ENCODE data around the gene WDR46. TPM values are rescaled to one million over a fixed set of nuclear protein-coding genes. Genes with fewer than 3 reads are reported as not detected.
"Not testable (repeated sequence)": the region's sequence is repeated elsewhere in the genome, so short reads cannot be mapped to it uniquely, and the experiment has no call there.

The WDR46 gene
- polyA plus RNA-seq, 3 donors, result 27.5 to 47.4 (median 42.7) TPM

DNA sequence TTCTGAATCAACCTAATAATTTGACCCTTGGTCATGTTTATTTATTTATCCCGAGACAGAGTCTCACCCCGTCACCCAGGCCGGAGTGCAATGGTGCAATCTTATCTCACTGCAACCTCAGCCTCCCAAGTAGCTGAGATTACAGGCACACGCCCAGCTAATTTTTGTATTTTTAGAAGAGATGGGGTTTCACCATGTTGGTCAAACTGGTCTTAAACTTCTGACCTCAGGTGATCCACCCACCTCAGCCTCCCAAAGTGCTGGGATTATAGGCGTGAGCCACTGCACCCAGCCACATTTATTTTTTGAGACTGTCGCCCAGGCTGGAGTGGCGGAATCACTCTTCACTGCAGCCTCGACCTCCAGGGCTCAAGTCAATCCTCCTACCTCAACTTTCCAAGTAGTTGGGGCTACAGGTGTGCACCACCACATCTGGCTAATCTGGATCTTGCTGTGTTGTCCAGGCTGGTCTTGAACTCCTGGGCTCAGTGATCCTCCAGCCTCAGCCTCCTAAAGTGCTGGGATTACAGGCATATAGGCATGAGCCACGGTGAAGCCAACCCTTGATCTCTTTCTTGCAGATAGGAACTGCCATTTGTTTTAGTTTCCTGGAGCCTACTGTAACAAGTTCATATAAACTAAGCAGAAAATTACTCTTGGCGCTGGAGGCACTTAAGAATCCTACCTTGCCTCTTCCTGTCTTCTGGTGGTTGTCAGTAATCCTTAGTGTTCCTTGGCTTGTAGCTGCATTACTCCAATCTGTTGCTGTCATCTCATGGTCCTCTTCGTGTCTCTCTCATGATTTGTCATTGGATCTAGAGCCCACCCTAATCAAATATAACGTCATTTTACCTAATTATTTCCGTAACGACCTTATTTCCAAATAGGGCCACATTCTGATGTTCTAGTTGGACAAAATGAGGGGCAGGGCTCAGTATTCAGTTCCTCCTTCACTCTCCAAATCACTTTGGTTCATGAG lies 14.8 kb downstream of the WDR46 start:
- H3K27ac ChIP-seq (ENCODE audit: low read depth, low read length), result no peak overlapping the region
- 55 to 65% (median 59%) methylated on average over 14 of the region's 14 CpGs for WGBS, 3 donors

DNA sequence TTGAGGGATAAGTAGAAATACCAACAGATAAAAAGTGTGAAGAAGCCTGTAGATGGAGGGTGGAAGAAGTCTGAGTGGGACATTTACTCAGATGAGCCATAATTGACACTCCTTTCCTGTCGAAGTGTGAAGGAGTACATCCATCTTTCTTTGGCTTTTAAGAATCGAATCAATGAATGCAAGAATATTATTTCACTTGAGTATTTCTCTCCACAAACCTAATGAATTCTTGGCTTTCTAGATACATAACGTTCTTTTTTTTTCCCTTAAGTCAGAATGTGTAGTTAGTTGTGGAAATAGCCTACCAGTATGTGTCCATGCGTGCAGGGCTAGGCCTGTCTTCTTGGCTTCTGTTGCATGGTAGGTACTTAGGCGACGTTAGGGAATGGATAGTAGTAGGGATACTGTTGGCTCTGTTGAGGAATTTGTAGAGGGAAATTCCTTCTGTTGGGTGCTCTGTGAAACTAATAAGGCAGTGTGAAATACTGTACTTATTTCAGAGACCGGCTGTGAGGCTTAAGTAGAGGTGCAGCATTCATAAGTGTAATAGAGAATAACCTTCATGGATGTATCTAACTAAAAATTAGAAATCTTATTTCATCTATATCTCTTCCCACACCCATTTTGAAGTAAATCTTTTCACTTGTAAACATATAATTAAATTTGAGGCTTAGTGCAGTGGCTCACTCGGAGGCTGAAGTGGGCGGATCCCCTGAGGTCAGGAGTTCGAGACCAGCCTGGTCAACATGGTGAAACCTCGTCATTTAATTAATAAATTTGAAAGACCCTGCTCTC lies 15.7 kb downstream of the WDR46 start:
- no peak overlapping the region for H3K27ac ChIP-seq (ENCODE audit: low read depth, low read length)
- 52 to 66% (median 54%) methylated on average over 11 of the region's 11 CpGs for WGBS, 3 donors

DNA sequence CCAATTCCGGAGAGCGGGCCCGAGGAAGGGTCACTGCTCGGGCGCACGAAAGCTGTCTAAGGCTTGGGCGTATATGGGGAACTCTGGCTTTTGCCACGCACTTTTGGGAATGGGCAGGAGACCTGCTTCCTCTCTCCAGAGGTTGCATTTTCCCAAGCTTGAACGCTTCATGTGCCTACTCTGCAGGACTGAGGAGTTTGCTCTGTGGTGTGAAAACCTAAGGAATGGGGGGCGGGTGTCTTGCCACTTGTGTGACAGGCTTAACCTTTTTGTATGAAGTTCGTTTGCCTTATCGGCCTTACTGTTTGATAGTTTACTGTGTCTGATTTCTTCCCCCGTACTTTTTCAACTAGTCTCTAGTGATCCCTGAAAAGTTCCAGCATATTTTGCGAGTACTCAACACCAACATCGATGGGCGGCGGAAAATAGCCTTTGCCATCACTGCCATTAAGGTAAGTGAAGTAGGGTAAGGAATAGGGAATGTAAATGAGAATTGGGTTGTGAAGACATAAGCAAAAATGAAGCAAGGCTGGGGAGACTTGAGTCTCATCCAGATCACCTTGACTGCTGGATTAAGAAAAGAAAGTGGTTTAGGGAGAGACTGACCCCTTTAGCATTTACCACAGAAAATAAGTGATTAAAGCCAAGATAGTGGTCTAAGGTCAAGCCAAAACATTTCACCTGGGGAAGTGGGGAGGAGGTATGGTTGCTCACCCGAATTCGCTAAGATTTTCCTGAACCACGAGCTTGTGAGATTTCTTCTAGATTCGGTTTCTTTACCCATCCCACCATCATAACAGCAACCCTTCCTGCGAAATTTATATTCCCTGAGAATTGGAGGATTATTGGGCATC lies 16.5 kb downstream of the WDR46 start:
- 8 to 13% (median 9%) methylated on average over 22 of the region's 22 CpGs for WGBS, 3 donors
- peak overlapping the region; percentile 4 for H3K27ac ChIP-seq (ENCODE audit: low read depth, low read length)

DNA sequence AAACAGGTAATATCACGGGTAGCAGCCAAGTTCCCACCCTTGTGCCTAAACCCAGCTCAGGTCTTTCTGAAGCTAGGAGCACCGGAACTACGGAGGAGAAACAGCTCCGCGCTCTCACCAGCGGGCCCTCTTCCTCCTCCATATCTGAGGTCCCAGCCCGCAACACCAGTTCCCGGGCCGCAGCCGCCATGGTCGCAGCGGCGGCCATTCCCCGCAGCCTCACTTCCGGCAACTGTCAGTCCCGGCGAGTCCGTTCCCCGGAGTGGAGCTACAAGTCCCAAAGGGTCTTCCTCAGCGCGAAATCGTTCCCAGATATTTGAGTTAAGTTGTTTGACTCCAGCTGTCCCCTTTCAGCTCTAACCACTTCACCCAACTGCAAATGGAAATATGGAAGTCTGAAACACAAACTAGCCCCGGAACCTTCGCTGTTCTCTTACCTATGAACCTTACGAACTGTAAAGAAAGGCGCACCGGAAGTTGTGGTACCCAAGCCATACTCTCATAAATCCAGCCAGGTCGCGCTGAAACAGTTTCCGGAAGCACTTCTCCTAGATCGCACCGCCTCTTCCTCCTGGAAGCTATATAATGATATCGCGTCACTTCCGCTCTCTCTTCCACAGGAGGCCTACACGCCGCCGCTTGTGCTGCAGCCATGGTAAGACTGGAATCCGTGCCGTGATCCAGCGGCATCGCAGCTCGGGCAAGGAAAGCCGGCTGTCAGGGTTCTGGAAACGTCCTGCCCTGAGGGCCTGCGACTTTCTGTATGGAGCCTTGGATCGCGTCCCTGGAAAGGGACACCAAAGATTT lies 17.4 kb downstream of the WDR46 start, which contains the start of the genes RPS18 and VPS52:
RPS18 (plus strand) TSS at position 608 of the 807 bp plus-strand sequence; CDS start at position 653, 45 bp downstream.
VPS52 (minus strand) TSS at position 409 of the 807 bp plus-strand sequence; CDS start at position 208, 201 bp downstream.
- 0% methylated on average over 48 of the region's 48 CpGs for WGBS, 3 donors
- H3K27ac ChIP-seq (ENCODE audit: low read depth, low read length), result peak within 1 kb of the TSS; percentile 85

DNA sequence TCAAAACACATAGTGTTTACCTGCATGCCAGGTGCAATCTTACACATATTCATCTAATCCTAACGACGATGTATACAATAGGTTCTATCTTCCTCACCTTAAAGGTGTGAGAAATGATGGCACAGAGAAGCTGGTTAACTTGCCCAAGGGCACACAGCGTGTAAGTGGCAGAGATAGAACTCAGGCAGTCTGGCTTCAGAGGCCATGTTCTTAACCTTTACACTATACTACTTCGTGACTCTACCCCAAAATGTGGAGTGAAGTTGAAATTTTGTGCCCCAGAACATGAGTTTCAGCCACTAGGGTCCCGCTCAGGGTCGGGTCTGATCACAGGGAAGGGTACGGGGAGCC lies 17.9 kb downstream of the WDR46 start:
- WGBS, 3 donors, result 1 to 4% (median 1%) methylated on average over 7 of the region's 7 CpGs
- peak overlapping the region; percentile 85 for H3K27ac ChIP-seq (ENCODE audit: low read depth, low read length)

DNA sequence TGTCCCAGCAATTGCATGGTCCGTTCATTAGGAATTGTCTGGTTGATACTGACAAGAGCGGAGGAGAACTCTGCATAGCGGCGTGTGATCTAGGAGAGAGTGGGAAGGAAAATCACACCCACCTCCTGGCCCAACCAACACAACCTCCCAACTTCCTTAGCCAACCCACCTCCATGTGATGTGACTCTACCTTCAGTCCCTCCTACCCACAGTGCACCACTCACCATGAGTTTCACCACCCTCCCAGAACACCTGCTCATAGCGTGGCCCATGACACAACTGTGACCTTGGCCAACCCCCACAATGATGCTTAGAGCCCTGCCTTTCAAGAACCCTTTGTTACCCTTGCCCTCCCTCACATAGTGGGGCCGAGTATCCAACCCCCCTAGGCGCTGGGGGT lies 25.0 kb downstream of the WDR46 start:
- no peak overlapping the region for H3K27ac ChIP-seq (ENCODE audit: low read depth, low read length)
- 82 to 87% (median 86%) methylated on average over 7 of the region's 7 CpGs for WGBS, 3 donors

DNA sequence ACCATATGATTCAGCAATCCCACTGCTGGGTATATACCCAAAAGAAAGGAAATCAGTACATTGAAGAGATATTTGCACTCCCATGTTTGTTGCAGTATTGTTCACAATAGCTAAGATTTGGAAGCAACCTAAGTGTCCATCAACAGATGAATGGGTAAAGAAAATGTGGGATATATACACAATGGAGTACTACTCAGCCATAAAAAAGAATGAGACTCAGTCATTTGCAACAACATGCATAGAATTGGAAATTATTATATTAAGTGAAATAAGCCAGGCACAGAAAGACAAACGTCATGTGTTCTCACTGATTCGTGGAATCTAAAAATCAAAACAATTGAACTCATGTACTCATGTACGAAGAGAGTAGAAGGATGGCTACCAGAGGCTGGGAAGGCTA lies 26.5 kb downstream of the WDR46 start:
- H3K27ac ChIP-seq (ENCODE audit: low read depth, low read length), result not testable (repeated sequence)
- 97 to 98% (median 98%) methylated on average over 3 of the region's 3 CpGs for WGBS, 3 donors

DNA sequence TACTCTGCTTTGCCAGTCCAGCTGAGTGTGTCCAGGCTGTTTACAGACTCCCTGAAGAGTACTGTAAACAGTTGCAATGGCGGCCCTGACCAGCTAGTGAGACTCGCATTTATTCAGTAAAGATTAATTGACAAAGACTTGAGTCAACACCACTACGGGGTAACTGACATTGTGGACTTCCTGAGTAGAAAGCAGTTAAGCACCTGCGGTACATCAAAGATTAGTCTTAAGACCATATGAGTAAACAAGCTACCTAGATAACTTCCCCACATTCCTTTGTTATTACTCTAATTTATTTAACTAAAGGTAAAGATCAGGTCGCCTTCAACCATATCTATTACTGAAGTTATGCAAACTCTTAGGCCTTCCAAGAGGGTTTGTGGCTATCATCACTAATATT lies 30.0 kb downstream of the WDR46 start:
- 41 to 93% (median 91%) methylated on average over 5 of the region's 5 CpGs for WGBS, 3 donors
- H3K27ac ChIP-seq (ENCODE audit: low read depth, low read length), result no peak overlapping the region

DNA sequence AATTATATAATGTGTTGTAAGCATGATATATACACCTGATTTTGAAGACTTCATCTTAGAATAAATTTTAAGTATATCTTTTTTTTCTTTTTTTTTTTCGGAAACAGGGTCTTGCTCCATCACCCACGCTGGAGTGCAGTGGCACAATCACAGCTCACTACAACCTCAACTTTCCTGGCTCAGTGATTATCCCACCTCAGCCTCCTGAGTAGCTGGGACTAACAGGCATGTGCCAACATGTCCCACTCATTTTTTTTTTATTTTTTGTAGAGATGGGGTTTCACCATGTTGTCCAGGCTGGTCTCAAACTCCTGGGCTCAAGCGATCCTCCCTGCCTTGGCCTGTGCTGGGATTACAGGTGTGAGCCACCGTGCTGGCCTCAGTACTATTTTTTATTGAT lies 34.4 kb downstream of the WDR46 start:
- no peak overlapping the region for H3K27ac ChIP-seq (ENCODE audit: low read depth, low read length)
- 89 to 91% (median 91%) methylated on average over 4 of the region's 4 CpGs for WGBS, 3 donors

DNA sequence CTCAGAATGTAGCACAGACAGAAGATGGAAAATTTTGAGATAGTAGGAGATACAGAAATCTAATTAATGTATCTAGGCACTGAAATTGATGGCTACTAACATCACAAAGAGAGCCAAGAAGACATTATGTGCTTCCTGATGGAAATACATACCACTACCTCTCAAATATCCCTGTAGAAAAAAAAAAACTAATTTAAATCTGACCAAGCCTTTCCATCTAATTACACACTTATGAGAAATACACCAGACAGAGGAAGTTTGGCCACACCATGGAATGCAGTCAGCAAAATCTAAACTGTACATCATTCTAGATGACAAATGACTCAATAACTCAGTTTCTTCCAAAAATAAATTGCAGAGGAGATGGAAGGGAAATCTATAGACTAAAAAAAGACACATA lies 36.3 kb downstream of the WDR46 start:
- no peak overlapping the region for H3K27ac ChIP-seq (ENCODE audit: low read depth, low read length)

DNA sequence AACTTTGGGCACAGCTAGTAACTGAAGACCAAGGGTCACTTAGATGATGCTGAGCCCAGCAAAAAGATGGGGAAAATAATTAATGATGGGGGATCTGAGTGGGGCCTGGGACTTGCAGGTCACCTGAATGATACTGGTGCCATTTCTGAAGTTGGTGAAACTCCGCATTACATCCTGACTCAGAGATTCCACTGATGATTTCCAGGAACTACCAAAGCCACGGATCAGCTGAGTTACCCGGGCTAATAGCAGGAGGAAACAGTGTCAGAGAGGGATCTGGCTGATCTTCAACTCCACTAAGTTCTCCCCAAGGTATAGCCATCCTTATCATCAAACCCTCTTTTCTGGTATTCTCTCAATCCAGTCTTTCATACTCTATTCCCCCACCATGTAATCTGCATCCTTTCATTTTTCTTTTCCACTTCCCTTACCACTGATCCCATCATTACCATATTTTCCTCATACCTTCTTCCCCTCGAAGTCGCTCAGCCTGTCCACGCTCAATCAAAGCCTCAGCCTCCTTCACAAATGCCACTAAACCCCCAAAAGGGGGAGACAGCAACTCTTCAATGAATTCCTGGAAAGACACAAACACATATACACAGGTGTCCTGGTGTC lies 37.5 kb downstream of the WDR46 start:
- 73 to 82% (median 78%) methylated on average over 6 of the region's 6 CpGs for WGBS, 3 donors
- no peak overlapping the region for H3K27ac ChIP-seq (ENCODE audit: low read depth, low read length)

DNA sequence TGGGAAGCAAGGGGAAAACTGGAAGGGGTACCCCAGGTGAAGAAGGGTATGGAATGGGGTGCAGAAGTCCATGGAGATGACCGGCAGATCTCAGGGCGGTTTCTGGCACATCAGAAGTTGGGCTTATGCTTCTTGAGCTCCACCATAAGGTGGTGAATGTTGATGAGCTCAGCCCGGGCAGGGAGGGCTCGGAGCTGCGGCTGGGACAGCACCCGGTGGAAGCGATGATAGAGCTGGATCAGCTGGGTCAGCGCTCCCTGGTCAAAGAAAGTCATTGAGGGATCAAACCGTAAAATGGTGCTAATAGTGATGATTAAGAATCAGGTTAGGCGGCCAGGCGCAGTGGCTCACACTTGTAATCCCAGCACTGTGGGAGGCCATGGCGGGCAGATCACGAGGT lies 38.3 kb downstream of the WDR46 start:
- WGBS, 3 donors, result 93 to 97% (median 95%) methylated on average over 13 of the region's 13 CpGs
- H3K27ac ChIP-seq (ENCODE audit: low read depth, low read length), result no peak overlapping the region

DNA sequence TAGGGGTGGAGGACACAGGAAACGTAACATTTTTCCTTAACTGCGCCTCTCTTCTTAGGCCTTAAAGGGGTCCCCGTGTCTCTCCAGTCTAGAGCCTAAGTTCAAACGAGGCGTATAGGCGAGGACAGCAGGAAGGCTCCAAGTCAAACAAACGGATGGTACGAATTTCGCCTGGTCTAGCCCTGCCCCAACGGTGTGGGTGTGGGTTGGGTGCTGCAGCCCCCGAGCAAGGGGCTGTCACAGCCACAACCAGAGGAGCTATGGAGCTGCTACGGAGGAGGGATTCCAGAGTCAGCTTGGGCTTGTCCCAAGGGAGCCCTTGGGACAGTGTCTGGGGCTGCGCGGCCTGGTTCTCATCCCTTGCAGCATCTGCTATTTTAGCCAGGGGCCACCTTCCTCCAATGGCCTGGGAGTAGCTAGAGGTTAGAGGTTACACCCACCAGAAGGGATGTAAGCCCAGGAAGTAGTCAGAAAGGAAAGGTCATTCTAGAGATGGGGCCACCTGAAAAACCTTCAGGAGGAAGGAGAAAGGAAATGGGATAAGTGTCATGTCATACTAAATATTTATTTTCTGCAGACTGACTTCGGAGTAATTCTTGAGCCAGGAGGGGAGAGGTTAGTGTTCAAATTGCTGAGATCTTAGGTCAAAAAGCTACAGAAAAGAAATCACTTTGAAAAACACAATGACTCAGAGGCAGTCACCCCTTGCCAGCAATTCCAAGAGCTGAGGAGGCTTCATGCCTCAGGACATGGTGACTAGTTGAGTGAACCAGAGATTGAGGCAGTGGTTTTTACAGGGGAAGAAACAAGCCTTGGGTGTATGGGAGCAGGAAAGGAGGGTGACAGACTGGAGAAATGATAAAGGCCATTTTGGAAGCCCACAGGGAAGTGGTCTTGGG lies 39.1 kb downstream of the WDR46 start:
- peak overlapping the region; percentile 85 for H3K27ac ChIP-seq (ENCODE audit: low read depth, low read length)
- WGBS, 3 donors, result 11 to 17% (median 17%) methylated on average over 15 of the region's 15 CpGs

DNA sequence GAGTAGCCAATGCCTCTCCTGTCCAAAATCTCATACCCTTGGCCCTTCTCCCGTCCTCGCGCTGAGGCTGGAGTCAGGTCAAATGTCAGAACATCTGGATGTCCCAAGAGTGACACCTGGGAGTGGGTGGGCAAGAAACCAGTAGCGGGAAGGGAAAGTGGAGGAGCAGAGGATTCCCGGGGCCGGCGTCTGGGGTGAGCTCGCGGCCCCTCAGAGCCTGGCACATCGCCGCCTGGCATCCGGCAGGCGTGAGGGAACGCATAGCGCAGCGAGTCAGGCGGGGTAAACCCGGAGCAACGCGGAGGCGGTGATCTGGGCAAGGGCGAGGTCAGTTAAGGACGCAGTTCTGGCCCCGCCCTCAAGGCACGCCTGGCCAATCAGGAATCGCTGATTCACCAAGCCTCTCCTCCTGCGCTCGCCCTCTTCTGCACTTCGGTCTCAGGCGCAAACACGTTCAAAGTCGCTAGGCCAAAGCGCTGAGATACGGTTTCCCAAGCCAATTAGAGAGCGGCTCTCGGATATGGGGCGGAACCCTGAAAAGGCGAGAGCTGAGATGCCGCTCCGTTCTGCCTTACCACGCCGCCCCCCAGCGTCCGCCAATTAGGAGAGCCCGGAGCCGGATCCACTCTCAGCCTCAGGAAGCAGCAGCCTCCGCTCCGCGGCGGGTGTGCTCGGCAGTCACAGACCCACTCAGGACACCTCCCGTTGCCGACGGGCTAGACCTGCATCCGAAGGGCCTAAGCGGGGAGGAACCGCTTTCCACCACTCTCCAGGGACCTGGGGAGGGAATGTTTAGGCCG lies 39.9 kb downstream of the WDR46 start:
- peak overlapping the region; percentile 44 for H3K27ac ChIP-seq (ENCODE audit: low read depth, low read length)
- 0% methylated on average over 58 of the region's 58 CpGs for WGBS, 3 donors

DNA sequence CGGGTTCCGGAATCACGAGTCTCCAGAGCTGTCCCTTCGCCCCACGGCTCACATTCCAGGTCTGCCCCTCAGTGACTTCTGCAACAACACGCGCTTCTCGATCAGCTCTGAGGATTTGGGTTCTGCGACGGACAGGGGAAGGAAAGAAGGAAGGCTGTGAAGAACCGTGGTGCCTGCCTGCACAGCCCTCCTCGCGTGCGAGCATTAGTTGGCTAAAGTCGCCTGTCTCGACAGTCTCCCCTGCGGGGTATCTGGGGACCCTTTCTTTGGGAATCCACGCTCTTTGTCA lies 40.5 kb downstream of the WDR46 start:
- H3K27ac ChIP-seq (ENCODE audit: low read depth, low read length), result peak overlapping the region; percentile 44
- 0% methylated on average over 17 to 18 of the region's 18 CpGs for WGBS, 3 donors

Data from adipose tissue (tissue), 3 donors.